Body of pancreas (tissue), 4 donors: Measurements from ENCODE around the gene TRIM44. TPM values are rescaled to one million over a fixed set of nuclear protein-coding genes. Genes with fewer than 3 reads are reported as not detected.
A peak's percentile ranks its signal among the peaks of the same experiment; 100 is the strongest.

Experiments used
- ATAC-seq: fragments of 150-250 bp; one replicate; pipeline ENCODE4 v1.9.1; 2016
- DNase-seq, 4 donors: peaks; one replicate each; pipeline ENCODE4 v3.0.0-alpha.2; 2019
- H3K27ac ChIP-seq, 4 donors: fragments of 200-600 bp; sonication (generic); 1 replicate in 3 of 4; 2 replicates in 1 of 4; pipeline versions ENCODE4 v1.5.1 to v1.6.1; 2016 to 2019; ENCODE audit warnings: mild to moderate bottlenecking in 1 of 4, mixed read lengths in 1 of 4, moderate library complexity in 1 of 4
- H3K27me3 ChIP-seq, 2 donors: fragments of 200-600 bp; sonication (generic); one replicate each; pipeline ENCODE4 v1.6.0; 2016; ENCODE audit warnings: mild to moderate bottlenecking in 1 of 2
- H3K36me3 ChIP-seq, 2 donors: fragments of 200-600 bp; sonication (generic); replicated peaks in 1 of 2; 2 replicates each; pipeline ENCODE4 v1.5.1; 2016; ENCODE audit warnings: low read depth in 2 of 2; ENCODE audit not compliant: insufficient read depth in 1 of 2
- H3K4me1 ChIP-seq: fragments of 200-600 bp; sonication (generic); one replicate; pipeline ENCODE4 v1.6.0; 2016
- H3K4me3 ChIP-seq, 2 donors: fragments of 200-600 bp; sonication (generic); 1 replicate in 1 of 2; 2 replicates in 1 of 2; pipeline ENCODE4 v1.5.1; 2016 to 2019
- H3K9me3 ChIP-seq, 3 donors: fragments of 200-600 bp; sonication (generic); 1 replicate in 2 of 3; 2 replicates in 1 of 3; pipeline ENCODE4 v1.5.1; 2016
- POLR2A ChIP-seq, 3 donors: fragments of 450-650 bp; IDR thresholded peaks; one replicate each; pipeline ENCODE4 v1.6.1; 2016; ENCODE audit warnings: antibody characterized with exemption in 3 of 3, mild to moderate bottlenecking in 2 of 3
- WGBS, 2 donors: methylation state at CpG; one replicate each; pipeline ENCODE4 v1.1.5; 2017; 5-methylcytosine and 5-hydroxymethylcytosine counted together
- intact Hi-C: fragments of 100-400 bp; cut with DNase I; formaldehyde crosslinking; loops from one replicate; pipeline ENCODE4 v1.15.1; 2023
- total RNA-seq, 2 donors: library from RNA; depleted of rRNA; stranded (reverse); fragments of >200 nt; gene quantifications; one replicate each; pipeline ENCODE4 v1.1.0, GENCODE V29; 2016
- TF ChIP-seq, protein P1 (sequence below), 7 experiments: fragments of 450-650 bp in 4 of 7; fragments of 200-600 bp in 3 of 7; sonication (generic) in 3 of 7; IDR thresholded peaks; one replicate each; pipeline ENCODE4 v1.5.1; 2016 to 2019; ENCODE audit warnings: antibody characterized with exemption in 7 of 7

The TRIM44 gene
- total RNA-seq, 2 donors from 2014 or later: 17.4 to 81.7 TPM

- DNase-seq (no peak), ATAC-seq (no peak)
- WGBS, 2 donors: 93 to 96% methylated on average over 1 of the region's 1 CpG
- intact Hi-C loops: no loop called here
- Histone ChIP-seq H3K9me3 (no peaks in the 10 kb centered on the region), H3K27me3 (no peaks in the 10 kb centered on the region), H3K4me1 (peaks cover 43% of the 10 kb centered on the region), H3K4me3 (no peak overlapping the region), H3K27ac (no peak overlapping the region), H3K36me3 (no peaks in the 10 kb centered on the region)
- no peak for TF ChIP-seq POLR2A (IDR thresholded peaks at IDR 0.05)
- TF ChIP-seq, protein P1, sequence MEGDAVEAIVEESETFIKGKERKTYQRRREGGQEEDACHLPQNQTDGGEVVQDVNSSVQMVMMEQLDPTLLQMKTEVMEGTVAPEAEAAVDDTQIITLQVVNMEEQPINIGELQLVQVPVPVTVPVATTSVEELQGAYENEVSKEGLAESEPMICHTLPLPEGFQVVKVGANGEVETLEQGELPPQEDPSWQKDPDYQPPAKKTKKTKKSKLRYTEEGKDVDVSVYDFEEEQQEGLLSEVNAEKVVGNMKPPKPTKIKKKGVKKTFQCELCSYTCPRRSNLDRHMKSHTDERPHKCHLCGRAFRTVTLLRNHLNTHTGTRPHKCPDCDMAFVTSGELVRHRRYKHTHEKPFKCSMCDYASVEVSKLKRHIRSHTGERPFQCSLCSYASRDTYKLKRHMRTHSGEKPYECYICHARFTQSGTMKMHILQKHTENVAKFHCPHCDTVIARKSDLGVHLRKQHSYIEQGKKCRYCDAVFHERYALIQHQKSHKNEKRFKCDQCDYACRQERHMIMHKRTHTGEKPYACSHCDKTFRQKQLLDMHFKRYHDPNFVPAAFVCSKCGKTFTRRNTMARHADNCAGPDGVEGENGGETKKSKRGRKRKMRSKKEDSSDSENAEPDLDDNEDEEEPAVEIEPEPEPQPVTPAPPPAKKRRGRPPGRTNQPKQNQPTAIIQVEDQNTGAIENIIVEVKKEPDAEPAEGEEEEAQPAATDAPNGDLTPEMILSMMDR (IDR thresholded peaks at IDR 0.05): no peak
Measured at GRCh38 chr11:35680506-35680905, 17.9 kb downstream of the TRIM44 start.

GRCh38 chr11:35681163-35681767 lies 18.7 kb downstream of the TRIM44 start:
- Histone ChIP-seq H3K4me1 (peaks cover 35% of the 10 kb centered on the region), H3K4me3 (no peak overlapping the region), H3K9me3 (no peaks in the 10 kb centered on the region), H3K36me3 (no peaks in the 10 kb centered on the region), H3K27ac (no peak overlapping the region), H3K27me3 (no peaks in the 10 kb centered on the region)
- 100% methylated on average over 1 of the region's 1 CpG for WGBS, 2 donors
- TF ChIP-seq, protein P1 (IDR thresholded peaks at IDR 0.05): no peak
- TF ChIP-seq POLR2A (IDR thresholded peaks at IDR 0.05): no peak
- intact Hi-C loops: no loop called here
- DNase-seq (no peak), ATAC-seq (no peak)

DNA sequence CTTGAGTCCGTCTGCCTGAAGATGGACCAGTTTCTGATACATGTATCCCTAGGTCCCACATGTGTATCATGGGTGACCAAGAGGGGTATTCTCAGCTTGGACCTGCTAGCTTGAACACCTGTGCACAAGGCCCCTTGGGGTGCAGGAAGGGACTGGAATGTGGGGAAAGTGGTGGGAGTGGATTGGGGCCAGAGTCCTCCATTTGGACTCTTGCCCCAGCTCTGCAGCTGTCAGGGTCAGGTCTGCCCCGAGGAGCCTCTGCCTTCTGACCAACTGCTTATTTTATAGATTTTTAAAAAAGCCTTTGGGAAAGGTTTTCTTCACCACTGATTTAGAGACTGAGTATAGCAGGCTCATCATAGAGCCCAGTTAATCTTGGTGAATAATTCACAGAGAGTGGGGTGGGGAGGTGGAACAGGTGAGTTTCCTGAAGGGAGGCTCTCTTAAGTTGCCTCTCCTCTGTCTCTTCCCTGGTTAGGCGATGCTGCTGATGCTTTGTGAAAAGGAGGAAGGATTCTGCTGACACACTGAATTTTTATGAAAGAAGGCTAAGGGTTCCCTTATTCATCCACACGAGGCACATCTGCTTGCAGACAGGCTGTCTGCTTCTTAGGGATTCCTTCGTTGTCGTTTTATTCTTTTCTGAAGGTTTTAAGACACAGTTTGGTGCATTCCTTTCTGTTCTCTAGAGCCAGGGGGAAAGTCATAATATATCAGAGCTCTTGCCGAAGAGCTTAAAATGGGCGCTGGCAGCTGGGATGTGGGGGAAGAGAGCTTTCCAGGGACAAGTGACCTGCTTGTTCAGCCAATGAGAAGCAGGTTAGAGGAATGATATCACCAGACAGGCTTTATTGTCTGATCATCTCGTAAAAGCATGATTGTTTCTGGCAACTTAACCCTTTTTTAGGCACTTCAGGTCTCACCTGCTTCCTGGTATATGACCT lies 19.9 kb downstream of the TRIM44 start:
- DNase-seq: peak in 1 of 4 donors; percentile 5
- H3K27ac ChIP-seq: peak overlapping the region in 2 of 4 donors; percentile 14 to 37
- peak; percentile 35 for ATAC-seq
- H3K36me3 ChIP-seq: no peaks in the 10 kb centered on the region
- H3K9me3 ChIP-seq: no peaks in the 10 kb centered on the region
- H3K4me1 ChIP-seq: peaks cover 27% of the 10 kb centered on the region
- 45 to 47% methylated on average over 9 of the region's 9 CpGs for WGBS, 2 donors
- TF ChIP-seq, protein P1 (IDR thresholded peaks at IDR 0.05): no peak
- no peak for TF ChIP-seq POLR2A (IDR thresholded peaks at IDR 0.05)
- intact Hi-C loops: no loop called here
- no peaks in the 10 kb centered on the region for H3K27me3 ChIP-seq
- H3K4me3 ChIP-seq: no peak overlapping the region

DNA sequence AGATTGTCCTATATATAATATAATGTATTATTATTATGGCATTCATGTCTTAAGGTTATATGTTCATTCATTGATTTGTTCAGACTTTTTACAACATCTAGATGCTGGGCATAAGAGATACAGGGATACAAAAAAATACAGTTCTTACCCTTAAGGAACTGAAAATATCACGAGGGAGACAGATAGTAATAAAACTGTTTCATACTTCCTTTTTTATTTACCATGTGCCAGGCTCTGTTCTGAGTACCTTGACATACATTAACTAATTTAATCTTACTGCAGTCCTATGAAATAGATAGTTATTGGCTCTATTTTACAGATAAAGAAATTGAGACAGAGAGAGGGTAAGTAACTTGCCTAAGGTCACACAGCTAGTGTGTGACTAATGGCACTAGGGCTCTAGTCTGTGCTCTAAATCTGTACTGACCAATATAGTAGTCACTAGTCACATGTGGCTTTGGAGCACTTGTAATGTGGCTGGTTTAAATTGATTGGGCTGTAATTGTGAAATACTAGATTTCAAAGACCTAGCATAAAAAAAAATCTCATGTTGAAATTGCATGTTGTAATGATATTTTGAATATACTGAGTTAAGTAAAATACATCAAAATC lies 21.3 kb downstream of the TRIM44 start:
- TF ChIP-seq, protein P1 (IDR thresholded peaks at IDR 0.05): no peak
- TF ChIP-seq POLR2A (IDR thresholded peaks at IDR 0.05): no peak
- Histone ChIP-seq H3K27me3 (no peaks in the 10 kb centered on the region), H3K27ac (no peak overlapping the region), H3K4me1 (peaks cover 24% of the 10 kb centered on the region), H3K36me3 (no peaks in the 10 kb centered on the region), H3K4me3 (no peak overlapping the region), H3K9me3 (no peaks in the 10 kb centered on the region)
- intact Hi-C loops: no loop called here
- no peak for DNase-seq
- no peak for ATAC-seq
- WGBS, 2 donors: 44 to 45% methylated on average over 1 of the region's 1 CpG
